HG02759 (cell line): ENCODE data around the gene ARHGAP35.
"Not testable (repeated sequence)": the region's sequence is repeated elsewhere in the genome, so short reads cannot be mapped to it uniquely, and the experiment has no call there.

Source experiments
- ATAC-seq: cut with Tn5 transposase; IDR thresholded peaks from one replicate; pipeline ENCODE4 v1.9.1; 2021; ENCODE audit warnings: mild to moderate bottlenecking, moderate library complexity; ENCODE audit not compliant: unreplicated experiment

Gene ARHGAP35

DNA sequence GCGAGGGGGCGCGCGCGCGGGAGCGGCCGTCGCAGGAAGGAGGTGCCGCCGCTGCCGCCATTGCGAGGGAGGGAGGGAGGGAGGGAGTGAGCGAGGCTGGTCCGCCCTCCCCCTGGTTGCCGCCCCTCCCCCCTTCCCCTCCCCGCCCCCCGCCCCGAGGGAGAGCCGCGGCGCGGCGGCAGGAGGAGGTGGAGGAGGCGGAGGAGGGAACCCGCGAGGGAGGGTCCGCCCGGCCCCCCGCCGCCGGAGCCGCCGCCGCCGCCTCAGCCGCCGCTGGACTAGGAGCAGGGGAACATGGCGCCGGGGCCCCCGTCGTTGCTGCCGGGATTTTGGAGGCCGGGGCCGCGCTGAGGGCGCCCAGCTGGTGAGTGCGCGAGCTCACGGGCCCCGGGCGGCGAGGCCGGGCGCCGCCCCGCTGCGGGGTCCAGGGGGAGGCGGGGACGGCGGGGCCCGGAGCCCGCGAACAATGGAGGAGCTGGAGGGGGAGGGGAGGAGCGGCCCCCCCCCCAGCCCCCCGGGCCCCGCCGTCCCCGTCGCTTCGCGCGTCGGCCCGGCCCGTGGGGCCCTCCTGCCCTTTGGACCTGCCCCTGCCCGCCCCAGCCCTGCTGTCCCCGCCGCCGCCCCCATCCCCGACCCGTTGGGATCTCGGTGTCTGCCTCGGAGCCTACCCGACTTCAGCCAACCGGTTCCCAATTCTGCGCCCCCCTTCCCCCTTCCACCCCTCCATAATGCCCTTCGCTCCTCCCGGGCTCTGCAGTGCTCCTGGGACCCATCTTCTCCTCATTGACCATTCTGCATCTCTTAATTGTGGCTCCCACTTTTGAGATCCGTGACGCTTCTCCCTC is at the start of gene ARHGAP35:
TSS of gene ARHGAP35 (plus strand) at position 152 of the 845 bp plus-strand sequence. CDS start 57,679 bp downstream, outside the sequence.
- ATAC-seq, result peak; percentile 25

DNA sequence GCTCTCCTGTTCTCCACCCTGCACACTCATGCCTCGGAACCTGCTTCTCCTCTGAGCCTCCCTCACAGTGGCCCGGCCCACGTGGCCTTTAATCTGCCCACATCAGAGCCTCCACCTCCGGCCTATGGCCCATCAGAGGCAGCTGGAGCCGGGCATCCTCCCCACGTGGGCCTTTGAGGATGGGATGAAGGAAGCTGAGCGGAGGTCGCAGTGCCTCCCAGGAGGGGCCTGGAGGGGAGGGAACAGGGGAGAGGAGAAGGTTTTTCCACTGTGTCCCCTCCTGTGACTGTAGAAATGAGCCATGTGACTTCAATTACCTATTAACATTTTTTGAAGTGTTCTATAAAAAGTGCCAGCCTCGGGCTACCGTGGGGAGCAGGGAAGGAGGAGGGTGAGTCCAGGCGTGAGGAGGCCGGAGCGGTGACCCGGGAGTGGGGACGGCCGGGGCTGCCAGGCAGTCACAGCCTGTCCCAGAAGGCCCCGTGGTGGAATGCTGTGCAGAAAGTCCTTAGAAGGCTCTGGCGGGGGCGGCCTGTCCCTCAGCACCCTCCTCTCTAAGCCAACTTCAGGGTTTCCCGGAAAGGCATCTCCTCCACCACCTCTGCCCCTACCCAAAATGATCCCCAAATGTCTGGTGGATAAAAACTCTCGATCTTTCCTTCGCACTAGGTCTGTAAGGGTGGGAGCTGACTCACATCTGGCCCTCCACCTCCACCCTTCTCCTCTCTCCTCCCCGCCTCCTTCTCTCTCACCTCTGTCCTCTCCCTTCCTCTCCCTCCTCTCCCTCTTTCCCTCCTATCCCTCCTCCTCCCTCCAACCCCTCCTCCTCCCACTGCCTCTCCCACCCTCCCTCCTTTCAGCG is 47.6 kb upstream of the ARHGAP35 start:
- no peak for ATAC-seq

DNA sequence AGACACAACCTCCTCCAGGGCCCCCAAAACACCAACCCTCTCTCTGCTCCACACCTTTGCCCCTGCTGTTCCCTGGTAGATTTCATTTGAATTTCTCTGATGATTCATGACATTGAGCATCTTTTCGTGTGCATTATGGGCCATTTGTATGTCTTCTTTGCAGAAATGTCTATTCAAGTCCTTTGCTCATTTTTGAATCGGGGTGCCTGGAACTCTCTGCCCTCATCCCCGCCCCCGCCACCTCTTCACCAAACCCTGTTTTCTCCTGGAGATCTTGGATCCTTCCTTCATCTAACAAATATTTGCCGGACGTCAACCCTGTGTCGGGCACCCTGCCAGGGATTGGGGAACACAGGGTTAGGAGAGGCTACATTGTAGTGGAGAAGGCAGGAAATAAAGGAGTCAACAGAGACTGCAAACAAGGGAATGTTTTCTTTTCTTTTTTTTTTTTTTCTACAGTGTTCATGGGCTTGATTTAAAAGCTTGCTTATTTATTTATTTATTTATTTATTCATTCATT is 46.9 kb upstream of the ARHGAP35 start:
- no peak for ATAC-seq

DNA sequence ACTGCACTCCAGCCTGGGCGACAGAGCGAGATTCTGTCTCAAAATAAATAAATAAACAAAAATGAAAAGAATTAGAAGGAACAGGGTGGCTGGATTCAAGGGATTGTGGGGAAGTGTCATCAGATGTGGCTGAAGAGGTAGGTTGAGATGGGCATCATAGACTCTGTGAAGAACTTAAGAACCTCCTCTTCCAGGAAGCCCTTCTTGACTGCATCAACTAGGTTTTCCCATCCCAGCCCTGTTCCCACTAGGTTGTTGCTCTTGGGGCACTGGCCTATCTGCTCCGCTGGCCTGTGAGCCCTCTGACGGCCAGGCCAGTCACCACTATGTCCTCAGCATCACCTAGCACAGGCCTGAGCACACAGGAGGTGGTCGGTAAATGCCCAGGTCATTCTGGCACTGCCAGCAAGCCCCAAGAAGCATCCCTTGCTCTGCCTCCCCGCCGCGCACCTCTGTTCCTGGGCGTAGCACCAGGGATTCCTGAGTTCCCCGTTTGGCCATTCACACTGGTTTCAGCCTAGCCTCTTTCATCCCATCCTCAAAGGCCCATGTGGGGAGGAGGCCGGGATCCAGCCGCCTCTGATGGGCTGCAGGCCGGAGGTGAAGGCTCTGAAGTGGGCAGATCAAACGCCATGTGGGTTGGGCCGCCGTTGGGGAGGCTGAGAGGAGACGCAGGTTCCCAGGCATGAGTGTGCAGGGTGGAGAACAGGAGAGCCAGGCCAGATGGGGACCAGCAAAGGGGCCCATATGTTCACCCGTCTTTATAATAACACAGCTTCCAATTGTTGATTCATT is 44.8 kb upstream of the ARHGAP35 start:
- ATAC-seq, result no peak

DNA sequence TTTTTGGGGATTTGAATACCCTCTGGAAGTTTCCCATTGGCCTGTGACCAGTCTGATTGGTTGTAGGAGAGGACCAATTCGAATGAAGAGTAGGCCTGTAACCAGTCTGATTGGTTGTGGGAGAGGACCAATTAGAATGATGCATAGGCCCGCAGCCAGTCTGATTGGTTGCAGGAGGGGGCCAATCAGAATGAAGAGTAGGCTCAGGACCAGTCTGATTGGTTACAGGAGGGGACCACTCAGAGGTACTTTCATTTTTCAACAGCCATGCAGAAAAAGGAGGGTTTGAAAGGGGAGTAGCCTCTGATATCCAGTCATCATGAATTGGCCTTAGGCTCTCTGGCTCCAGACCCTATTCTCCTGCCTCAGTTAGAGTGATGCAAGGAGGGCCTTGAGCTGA is 42.0 kb upstream of the ARHGAP35 start:
- ATAC-seq, result no peak

DNA sequence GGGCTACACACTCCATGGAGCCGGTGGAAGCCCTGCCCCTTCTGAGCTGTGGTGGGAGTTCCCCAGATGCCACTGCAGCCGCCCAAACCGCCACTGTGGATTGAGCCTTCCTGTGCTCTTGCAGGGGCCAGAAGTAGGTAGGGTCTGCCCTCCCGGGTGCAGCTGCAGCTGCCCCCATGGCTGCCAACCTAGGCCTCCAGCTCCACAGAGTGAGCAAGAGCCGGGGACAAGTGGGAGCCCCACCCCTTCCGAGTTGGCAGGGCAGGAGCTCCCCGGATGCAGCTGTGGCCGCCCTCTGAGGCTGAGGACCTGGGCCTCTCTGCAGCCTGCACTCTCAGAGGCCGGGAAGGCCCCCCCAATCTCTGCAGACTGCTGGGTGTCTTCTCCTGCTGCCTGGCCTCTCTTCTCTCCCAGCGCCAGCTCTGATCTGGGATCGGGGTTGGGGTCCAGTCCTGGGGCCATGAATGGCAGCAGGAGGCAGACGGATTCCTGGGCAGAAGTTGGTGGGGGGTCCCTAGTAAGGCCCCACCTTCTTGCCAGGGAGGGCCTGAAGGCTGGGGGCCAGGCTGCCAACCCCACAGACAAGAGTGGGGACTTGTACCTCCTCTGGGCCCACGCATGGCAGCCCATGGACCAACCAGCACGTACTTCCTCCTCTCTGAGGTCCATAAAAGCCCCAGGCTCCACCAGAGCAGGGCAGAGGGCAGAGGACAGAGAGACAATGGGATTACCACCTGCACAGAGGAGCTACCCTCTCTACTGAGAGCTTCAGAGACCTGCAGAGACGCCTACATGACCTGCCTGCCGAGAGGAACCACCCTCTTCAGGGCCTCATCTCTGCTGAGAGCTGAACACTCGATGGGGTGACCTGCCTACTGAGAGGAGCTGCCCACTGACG is 39.0 kb upstream of the ARHGAP35 start:
- peak; percentile 61 for ATAC-seq

DNA sequence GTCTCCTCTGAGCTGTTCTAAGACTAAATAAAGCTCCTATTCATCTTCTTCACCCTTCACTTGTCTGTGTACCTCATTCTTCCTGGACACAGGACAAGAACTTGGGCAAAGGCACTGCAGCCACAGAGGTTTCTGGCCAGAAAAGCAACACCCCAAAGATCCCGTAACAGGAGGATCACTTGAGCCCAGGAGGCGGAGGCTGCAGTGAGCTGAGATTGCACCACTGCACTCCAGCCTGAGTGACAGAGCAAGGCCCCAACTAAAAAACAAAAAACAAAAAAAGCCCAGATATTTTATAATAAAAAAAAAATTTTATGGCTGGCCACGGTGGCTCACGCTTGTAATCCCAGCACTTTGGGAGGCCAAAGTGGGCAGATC is 38.4 kb upstream of the ARHGAP35 start:
- ATAC-seq, result not testable (repeated sequence)

DNA sequence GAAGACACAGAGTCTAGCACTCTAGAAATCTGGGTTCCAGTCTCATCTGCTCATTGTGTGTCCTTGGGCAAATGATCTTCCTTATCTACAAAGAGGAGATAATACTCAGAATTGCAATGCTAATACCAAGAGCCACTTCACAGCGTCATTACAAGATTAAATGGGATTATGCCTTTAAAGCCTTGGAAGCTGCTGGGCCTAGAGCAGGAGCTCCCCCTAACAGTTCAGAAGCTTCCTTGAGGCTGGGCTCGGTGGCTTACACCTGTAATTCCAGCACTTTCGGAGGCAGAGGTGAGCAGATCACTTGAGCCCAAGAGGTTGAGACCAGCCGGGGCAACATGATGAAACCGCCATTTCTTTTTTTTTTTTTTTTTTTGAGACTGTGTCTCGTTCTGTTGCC is 37.7 kb upstream of the ARHGAP35 start:
- ATAC-seq, result no peak

DNA sequence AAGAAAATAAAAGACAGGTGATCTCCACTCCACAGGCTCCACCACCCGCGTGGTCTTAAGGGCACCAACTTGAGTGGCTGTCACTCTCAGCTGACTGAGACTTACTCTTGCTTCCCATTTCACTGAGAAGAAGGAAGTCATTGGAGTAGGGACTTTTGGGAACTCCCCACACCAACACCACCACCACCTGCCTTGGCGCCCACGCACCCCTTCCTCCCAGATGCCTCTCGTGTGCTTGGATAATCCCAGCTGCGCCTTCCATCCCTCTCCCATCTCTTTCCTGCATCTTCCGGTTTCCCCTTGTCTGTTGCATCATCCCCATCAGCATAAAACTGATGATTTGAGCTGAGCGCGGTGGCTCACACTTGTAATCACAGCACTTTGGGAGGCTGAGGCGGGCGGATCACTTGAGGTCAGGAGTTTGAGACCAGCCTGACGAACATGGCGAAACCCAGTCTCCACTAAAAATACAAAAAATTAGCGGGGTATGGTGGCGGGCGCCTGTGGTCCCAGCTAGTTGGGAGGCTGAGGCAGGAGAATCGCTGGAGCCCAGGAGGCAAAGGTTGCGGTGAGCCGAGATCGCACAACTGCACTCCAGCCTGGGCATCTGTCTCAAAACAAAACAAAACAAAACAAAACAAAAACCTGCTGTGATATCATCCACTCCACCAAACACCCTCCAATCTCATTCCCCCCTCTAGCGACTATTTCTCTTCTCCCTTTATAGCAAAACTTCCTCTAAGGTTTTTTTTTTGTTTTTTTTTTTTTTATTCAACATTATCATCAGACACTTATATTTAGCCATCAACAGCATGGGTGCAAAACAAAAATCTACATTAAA is 35.7 kb upstream of the ARHGAP35 start:
- ATAC-seq, result no peak

DNA sequence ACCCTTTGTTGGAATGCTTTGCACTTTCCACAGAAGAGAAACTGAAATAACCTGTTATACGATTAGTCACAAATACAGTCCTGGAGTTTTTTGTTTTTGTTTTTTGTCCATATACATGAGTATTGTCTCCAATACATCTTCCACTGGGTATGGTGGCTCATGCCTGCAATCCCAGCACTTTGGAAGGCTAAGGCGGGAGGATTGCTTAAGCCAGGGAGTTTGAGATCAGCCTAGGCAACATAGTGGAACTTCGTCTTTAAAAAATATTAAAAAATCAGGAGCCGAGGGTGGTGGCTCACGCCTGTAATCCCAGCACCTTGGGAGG is 35.1 kb upstream of the ARHGAP35 start:
- ATAC-seq, result no peak

DNA sequence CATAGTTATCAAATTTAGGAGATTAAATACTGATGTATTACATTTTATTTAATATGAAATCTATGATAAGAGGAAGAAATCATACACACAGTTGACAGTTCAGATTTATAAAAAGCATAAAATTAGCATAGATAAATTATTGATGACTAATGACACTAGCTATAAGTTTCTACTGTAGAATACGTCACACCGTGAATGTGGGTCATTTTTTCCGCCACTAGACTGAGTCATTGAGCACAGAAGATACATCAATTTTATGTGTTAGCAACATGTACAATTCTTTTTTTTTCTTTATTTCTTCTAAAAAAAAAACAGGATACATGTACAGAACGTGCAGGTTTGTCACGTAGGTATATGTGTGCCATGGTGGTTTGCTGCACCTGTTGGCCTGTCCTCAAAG is 32.3 kb upstream of the ARHGAP35 start:
- no peak for ATAC-seq

DNA sequence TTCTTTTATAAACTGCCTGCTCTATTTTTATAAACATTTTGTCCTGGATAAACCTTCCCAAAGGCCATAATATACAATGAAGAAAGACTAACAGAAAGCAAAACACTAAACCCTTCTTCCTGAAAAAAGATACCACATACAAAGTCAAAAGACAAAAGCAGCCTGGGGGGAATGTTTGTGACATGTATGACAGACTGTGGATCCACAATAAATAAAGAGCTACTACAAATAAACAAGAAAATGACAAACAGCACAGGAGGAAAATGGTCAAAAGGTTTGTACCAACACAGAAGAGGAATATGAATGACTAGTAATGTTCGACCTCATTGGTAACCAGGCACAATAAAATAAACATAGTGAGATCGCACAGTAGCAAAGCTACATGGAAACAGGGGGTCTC is 29.9 kb upstream of the ARHGAP35 start:
- ATAC-seq, result no peak

DNA sequence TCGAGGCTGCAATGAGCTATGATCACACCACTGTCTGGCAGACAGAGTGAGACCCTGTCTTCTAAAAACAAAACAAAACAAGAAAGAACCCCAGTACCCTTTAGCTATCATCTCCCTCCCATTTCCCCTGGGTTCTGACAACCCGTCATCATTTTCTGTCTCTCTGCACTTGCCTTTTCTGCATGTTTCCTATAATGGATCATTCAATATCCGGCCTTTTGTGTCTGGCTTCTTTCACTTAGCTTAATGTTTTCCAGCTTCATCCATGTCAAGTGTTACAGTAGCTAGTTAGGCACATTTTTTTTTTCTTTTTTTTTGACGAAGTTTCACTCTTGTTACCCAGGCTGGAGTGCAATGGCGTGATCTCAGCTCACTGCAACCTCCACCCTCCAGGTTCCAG is 26.7 kb upstream of the ARHGAP35 start:
- no peak for ATAC-seq

DNA sequence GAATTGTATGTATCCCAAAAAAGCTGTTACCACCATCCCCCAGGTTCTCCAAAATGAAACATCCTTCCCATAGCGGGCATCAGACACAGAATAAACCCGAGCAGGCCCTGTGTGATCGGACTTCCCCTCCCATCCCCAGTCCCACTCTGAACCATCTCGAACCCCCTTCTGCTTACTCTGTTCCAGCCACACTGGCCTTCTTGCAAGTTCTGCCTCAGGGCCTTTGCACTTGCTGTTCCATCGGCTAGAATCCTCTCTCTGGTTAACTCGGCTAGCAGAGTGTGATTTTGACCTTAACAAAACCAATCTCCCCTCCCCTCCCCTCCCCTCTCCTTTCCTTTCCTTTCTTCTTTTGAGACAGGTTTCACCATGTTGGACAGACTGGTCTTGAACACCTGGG is 25.8 kb upstream of the ARHGAP35 start:
- no peak for ATAC-seq

DNA sequence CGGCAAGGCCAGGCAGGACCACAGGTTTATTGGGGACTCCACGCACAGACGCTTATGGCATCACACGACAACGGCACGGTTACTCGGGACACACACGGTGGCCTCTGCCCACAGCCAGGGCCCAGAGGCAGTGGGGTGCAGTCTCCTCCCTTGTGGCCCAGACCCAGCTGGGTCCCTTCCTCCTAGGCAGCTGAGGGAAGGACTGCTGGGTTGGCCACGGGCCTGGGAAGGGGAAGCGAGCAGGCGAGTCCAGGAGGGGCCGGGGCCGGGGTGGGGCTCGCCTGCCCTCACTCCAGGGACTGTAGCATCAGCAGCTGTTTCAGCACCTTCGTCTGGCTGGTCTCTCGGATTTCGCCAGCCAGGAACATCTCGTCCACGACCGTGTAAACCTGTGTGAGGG is 22.6 kb upstream of the ARHGAP35 start:
- no peak for ATAC-seq

DNA sequence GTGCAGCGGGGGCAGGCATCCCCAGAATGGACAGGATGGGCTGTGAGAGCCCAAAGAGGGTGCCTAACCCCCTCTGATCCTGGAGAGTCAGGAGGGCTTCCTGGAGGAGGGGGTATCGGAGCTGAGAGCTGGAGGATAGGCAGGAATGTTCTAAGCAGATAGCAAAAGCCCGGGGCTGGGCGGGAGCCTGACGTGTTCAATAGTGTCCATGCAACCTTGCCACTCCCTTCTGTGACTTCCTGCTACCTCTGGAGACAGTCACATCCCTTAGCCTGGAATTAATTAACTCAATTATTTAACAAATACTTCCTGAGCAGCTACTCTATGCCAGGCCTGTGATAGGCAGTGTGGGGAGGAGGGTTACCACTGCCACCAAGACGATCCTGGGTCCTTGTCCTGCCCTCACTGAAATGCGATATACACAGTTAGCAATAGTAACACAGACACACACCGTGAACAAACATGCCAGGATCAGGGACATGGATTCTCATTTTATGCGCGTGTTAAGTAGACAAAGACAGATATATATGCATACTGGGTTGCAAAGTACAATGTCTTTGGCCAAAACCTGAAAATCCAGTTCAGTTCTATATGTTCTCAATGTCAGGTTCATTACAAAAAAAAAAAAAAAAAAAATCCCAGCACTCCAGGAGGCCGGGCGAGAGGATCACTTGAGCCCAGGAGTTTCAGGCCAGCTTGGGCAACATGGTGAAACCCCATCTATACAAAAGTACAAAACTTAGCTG is 20.9 kb upstream of the ARHGAP35 start:
- ATAC-seq, result no peak

DNA sequence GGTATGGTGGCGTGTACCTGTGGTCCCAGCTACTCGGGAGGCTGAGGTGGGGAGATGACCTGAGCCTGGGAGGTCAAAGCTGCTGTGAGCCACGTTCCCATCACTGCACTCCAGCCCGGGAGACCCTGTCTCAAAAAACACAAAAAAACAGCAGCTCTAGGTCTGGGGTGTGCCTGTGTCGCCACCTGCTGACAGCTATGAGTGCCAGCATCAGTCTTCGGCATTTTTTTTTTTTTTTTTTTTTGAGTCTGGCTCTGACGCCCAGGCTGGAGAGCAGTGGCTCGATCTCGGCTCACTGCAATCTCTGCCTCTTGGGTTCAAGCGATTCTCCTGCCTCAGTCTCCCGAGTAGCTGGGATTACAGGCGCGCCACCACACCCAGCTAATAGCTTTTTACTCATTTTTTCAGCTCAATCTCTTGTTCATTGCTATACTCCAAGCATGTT is 20.3 kb upstream of the ARHGAP35 start:
- ATAC-seq, result no peak

DNA sequence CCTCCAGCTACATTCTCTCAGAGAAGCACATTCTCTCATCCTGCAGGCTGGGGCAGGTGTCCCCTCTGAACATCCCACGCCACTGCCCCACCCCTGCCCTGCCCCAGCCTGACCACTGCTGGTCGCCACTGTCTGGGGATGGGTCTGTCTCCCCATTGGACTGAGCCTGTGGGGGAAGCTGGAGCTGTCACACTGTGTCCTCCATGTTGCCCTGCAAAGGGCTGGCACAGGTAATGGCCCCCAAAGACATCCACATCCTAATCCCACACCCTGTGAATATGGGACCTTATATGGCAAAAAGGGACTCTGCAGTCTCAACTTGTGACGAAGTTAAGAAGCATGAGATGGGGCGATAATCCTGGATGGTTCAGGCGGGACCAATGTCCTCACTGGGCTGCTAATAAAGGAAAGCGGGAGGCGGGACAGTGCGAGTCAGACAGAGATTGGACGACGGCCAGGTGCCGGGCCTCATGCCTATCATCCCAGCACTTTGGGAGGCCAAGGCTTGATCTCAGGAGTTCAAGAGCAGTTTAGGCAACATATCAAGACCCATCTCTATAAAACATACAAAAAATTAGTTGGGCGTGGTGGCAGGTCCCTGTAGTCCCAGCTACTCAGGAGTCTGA is 19.2 kb upstream of the ARHGAP35 start:
- ATAC-seq, result no peak
